Tibial nerve (tissue), 4 donors: ENCODE measurements around the gene PSME4.

Experiments used
- CTCF ChIP-seq, 5 experiments: fragments of 200-600 bp in 3 of 5; fragments of 450-650 bp in 2 of 5; sonication (generic) in 3 of 5; IDR thresholded peaks; one replicate each; pipeline ENCODE4 v1.5.1; 2016 to 2019; ENCODE audit warnings: antibody characterized with exemption in 5 of 5, mild to moderate bottlenecking in 3 of 5, moderate library complexity in 2 of 5
- EP300 ChIP-seq, 2 donors: sonication (generic); formaldehyde crosslinking; IDR thresholded peaks; one replicate each; pipeline ENCODE4 v1.6.1; 2017; ENCODE audit warnings: antibody characterized with exemption in 2 of 2, mild to moderate bottlenecking in 1 of 2

- TF ChIP-seq EP300 (IDR thresholded peaks at IDR 0.05) (no peak), CTCF (IDR thresholded peaks at IDR 0.05) (no peak)
Observed at GRCh38 chr2:53942280-53942679, 28.5 kb downstream of the PSME4 start.
